Endothelial cell of umbilical vein (primary cell): Measurements from ENCODE around the gene RPE. TPM values are rescaled to one million over a fixed set of nuclear protein-coding genes. Genes with fewer than 3 reads are reported as not detected.

Experiments used
- BruUV-seq: library from RNA; stranded (reverse); fragments of 400-500 nt; replicated peaks from 2 replicates; lab custom pipeline; 2021; lab: Mats Ljungman, UMichigan
- CTCF ChIA-PET: fragments of 300-600, 350-600 bp; sonication (Branson Sonifier 250); formaldehyde crosslinking; loops from one replicate; lab custom pipeline; 2021; ENCODE audit warnings: antibody characterized with exemption, inconsistent platforms; lab: Charles Lee
- POLR2A ChIA-PET: fragments of 300-600, 350-600 bp; sonication (Branson Sonifier 250); formaldehyde crosslinking; loops from one replicate; lab custom pipeline; 2021; ENCODE audit warnings: antibody characterized with exemption, inconsistent platforms; lab: Charles Lee
- DNase-seq: peaks from one replicate; pipeline ENCODE4 v3.0.0-alpha.2; 2011; ENCODE audit warnings: low read depth, low spot score
- FAIRE-seq: peaks from 2 replicates; lab custom pipeline; 2011; peaks lifted over from hg19 to GRCh38; lab: Jason Lieb, UNC
- H2AFZ ChIP-seq: 2 replicates; pipeline ENCODE4 v1.6.0; 2012; ENCODE audit warnings: low read depth, low read length, control low read depth, inconsistent platforms
- H3K27ac ChIP-seq: 2 replicates; pipeline ENCODE4 v1.5.1; 2011; ENCODE audit warnings: low read depth, mild to moderate bottlenecking, control low read depth, low read length, moderate library complexity; ENCODE audit not compliant: insufficient read depth
- H3K27me3 ChIP-seq, 2 experiments: 2 replicates each; pipeline versions ENCODE4 v1.6.0 to v1.6.1; 2011; ENCODE audit warnings: low read length in 2 of 2, mixed read lengths in 1 of 2; ENCODE audit not compliant: control insufficient read depth in 2 of 2, insufficient read depth in 2 of 2
- H3K36me3 ChIP-seq, 2 experiments: 2 replicates in 1 of 2; 3 replicates in 1 of 2; pipeline ENCODE4 v1.5.1; 2011; ENCODE audit warnings: low read length in 2 of 2, mild to moderate bottlenecking in 1 of 2, moderate library complexity in 1 of 2; ENCODE audit not compliant: control insufficient read depth in 2 of 2, insufficient read depth in 2 of 2; ENCODE audit errors: extremely low read depth in 1 of 2
- H3K4me1 ChIP-seq: 3 replicates; pipeline ENCODE4 v1.5.1; 2011; ENCODE audit warnings: mild to moderate bottlenecking, low read length; ENCODE audit not compliant: control insufficient read depth, insufficient read depth; ENCODE audit errors: extremely low read depth
- H3K4me2 ChIP-seq: 2 replicates; pipeline ENCODE4 v1.6.1; 2011; ENCODE audit warnings: low read length, control low read depth, mixed read lengths; ENCODE audit not compliant: insufficient read depth
- H3K4me3 ChIP-seq, 3 experiments: fragments of 200-600 bp in 1 of 3; sonication (generic), shearing (Covaris generic) in 1 of 3; replicated peaks in 1 of 3; 2 replicates each; pipeline ENCODE4 v1.5.1; 2011 to 2016; ENCODE audit warnings: control low read depth in 3 of 3, low read length in 3 of 3, mild to moderate bottlenecking in 2 of 3, inconsistent platforms in 1 of 3, low read depth in 1 of 3, moderate library complexity in 1 of 3; ENCODE audit not compliant: insufficient read depth in 1 of 3
- H3K79me2 ChIP-seq: 2 replicates; pipeline ENCODE4 v1.6.0; 2012; ENCODE audit warnings: low read length, inconsistent platforms; ENCODE audit not compliant: control insufficient read depth, insufficient read depth
- H3K9ac ChIP-seq: replicated peaks from 2 replicates; pipeline ENCODE3; 2011; ENCODE audit warnings: low read length, control low read depth; ENCODE audit not compliant: insufficient read depth; ENCODE audit errors: extremely low read depth
- H3K9me1 ChIP-seq: replicated peaks from 3 replicates; pipeline ENCODE4 v1.6.0; 2011; ENCODE audit warnings: mild to moderate bottlenecking, low read length; ENCODE audit not compliant: control insufficient read depth, insufficient read depth; ENCODE audit errors: extremely low read depth
- H3K9me3 ChIP-seq: replicated peaks from 2 replicates; pipeline ENCODE4 v1.5.1; 2012; ENCODE audit warnings: low read length, inconsistent platforms; ENCODE audit not compliant: control insufficient read depth, insufficient read depth
- H4K20me1 ChIP-seq: replicated peaks from 2 replicates; pipeline ENCODE3; 2011; ENCODE audit warnings: mild to moderate bottlenecking, low read length; ENCODE audit not compliant: control insufficient read depth, insufficient read depth; ENCODE audit errors: extremely low read depth
- CTCF ChIP-seq, 2 donors: IDR thresholded peaks; 1 replicate in 1 of 2; 2 replicates in 1 of 2; pipeline ENCODE4 v1.5.1; 2011; ENCODE audit warnings: low read length in 2 of 2, mild to moderate bottlenecking in 2 of 2, moderate library complexity in 2 of 2, control low read depth in 1 of 2, inconsistent platforms in 1 of 2, low read depth in 1 of 2; ENCODE audit not compliant: insufficient read depth in 1 of 2; ENCODE audit errors: extremely low read depth in 1 of 2
- EZH2 ChIP-seq: IDR thresholded peaks from 2 replicates; pipeline ENCODE4 v1.6.1; 2012; ENCODE audit warnings: borderline replicate concordance, low read depth, mild to moderate bottlenecking, moderate library complexity, low read length, inconsistent platforms; ENCODE audit not compliant: severe bottlenecking
- FOS ChIP-seq: IDR thresholded peaks from 2 replicates; pipeline ENCODE4 v1.6.1; 2011; ENCODE audit warnings: mild to moderate bottlenecking, low read length, moderate library complexity, borderline replicate concordance; ENCODE audit not compliant: insufficient read depth
- GATA2 ChIP-seq: IDR thresholded peaks from 2 replicates; pipeline ENCODE4 v1.7.0; 2011; ENCODE audit warnings: low read depth, mild to moderate bottlenecking, moderate library complexity, mixed read lengths, low read length; ENCODE audit not compliant: insufficient read length, insufficient read depth
- JUN ChIP-seq: IDR thresholded peaks from 2 replicates; pipeline ENCODE4 v1.6.1; 2011; ENCODE audit warnings: borderline replicate concordance, low read depth; ENCODE audit not compliant: insufficient read length, insufficient read depth
- MYC ChIP-seq: IDR thresholded peaks from one replicate; pipeline ENCODE4 v1.6.1; 2011; ENCODE audit warnings: mild to moderate bottlenecking, low read depth, low read length
- POLR2A ChIP-seq: IDR thresholded peaks from 2 replicates; pipeline ENCODE4 v1.6.1; 2012; ENCODE audit warnings: low read depth, mild to moderate bottlenecking, control low read depth, low read length
- dilution Hi-C: fragments of 300-500 bp; cut with MboI; formaldehyde crosslinking; loops from one replicate; pipeline ENCODE4 v1.15.0; 2019; ENCODE audit warnings: low sequenced_read_pairs; ENCODE audit not compliant: extremely low pct_ligation_motif_present
- intact Hi-C: fragments of 100-400 bp; cut with micrococcal nuclease; formaldehyde crosslinking; loops from one replicate; pipeline ENCODE4 v1.10.0; 2022
- polyA plus RNA-seq, 4 experiments: library from polyadenylated mRNA; depleted of rRNA in 3 of 4; stranded (reverse) in 3 of 4; unstranded in 1 of 4; fragments of >200 nt; gene quantifications; 2 replicates each; pipeline versions ENCODE4 v1.2.1 to v1.2.3, GENCODE V29; 2011 to 2012; ENCODE audit warnings: missing spikeins in 1 of 4
- total RNA-seq: library from RNA; stranded (reverse); gene quantifications from 2 replicates; pipeline ENCODE4 v1.2.3, GENCODE V29; 2021
- TF ChIP-seq, protein P1 (sequence below): IDR thresholded peaks from 2 replicates; pipeline ENCODE4 v1.6.1; 2011; ENCODE audit not compliant: insufficient read depth, insufficient read length

Gene RPE
- total and polyA plus RNA-seq, 2 donors (not counting 3 experiments of a cell fraction or from before 2014, with no cell fraction given), result 60.7 to 97.4 TPM

DNA sequence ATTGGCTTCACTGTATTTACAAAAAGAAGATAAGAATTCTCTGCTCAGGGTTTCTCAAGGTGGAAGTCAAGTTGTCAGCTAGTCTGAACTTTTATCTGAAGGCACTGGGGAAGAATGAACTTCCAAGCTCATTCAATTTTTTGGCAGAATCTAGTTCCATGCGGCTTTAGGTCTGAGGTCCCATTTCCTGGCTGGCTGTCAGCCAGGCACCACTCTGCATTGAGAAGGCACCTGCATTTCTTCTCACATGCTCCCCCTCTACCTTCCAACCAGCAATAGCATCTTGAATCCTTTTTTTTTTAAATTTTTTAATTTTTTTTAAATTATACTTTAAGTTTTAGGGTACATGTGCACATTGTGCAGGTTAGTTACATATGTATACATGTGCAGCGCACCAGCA lies 46.2 kb upstream of the RPE start:
- Histone ChIP-seq H3K4me3 (no peak overlapping the region), H3K4me1 (no peaks in the 10 kb centered on the region), H2AFZ (no peak overlapping the region), H3K79me2 (no peaks in the 10 kb centered on the region), H3K27me3 (peaks cover 2 to 8% of the 10 kb centered on the region in 2 experiments), H3K9ac (no peak overlapping the region), H3K36me3 (no peaks in the 10 kb centered on the region), H3K27ac (no peak overlapping the region), H4K20me1 (no peaks in the 10 kb centered on the region), H3K9me3 (no peaks in the 10 kb centered on the region), H3K9me1 (no peaks in the 10 kb centered on the region), H3K4me2 (no peak overlapping the region)
- intact Hi-C loops (no loop called here), dilution Hi-C loops (no loop called here)
- ChIA-PET POLR2A (no interaction called here), CTCF (interaction anchor here (1.0 kb wide), 1 partner anchor 260 kb away, joined by 3 read pairs; no protein-coding TSS in a partner anchor)
- no TSS peak for BruUV-seq
- no peak for FAIRE-seq
- no peak for DNase-seq
- TF ChIP-seq FOS (no peak), POLR2A (no peak), GATA2 (no peak), MYC (no peak), CTCF (IDR thresholded peaks at IDR 0.05; ENCODE audit: extremely low read depth in 1 of 2, insufficient read depth in 1 of 2, low read depth in 1 of 2, low read length in 2 of 2) (no peak), JUN (no peak), EZH2 (no peak)
- TF ChIP-seq, protein P1, sequence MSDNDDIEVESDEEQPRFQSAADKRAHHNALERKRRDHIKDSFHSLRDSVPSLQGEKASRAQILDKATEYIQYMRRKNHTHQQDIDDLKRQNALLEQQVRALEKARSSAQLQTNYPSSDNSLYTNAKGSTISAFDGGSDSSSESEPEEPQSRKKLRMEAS, result no peak
